Measurements from ENCODE around the gene MYH11. TPM values are rescaled to one million over a fixed set of nuclear protein-coding genes. Genes with fewer than 3 reads are reported as not detected.
"Not testable (repeated sequence)": the region's sequence is repeated elsewhere in the genome, so short reads cannot be mapped to it uniquely, and the experiment has no call there.

MYH11 gene
- total RNA-seq, 1 donor from 2014 or later: 102 TPM

DNA sequence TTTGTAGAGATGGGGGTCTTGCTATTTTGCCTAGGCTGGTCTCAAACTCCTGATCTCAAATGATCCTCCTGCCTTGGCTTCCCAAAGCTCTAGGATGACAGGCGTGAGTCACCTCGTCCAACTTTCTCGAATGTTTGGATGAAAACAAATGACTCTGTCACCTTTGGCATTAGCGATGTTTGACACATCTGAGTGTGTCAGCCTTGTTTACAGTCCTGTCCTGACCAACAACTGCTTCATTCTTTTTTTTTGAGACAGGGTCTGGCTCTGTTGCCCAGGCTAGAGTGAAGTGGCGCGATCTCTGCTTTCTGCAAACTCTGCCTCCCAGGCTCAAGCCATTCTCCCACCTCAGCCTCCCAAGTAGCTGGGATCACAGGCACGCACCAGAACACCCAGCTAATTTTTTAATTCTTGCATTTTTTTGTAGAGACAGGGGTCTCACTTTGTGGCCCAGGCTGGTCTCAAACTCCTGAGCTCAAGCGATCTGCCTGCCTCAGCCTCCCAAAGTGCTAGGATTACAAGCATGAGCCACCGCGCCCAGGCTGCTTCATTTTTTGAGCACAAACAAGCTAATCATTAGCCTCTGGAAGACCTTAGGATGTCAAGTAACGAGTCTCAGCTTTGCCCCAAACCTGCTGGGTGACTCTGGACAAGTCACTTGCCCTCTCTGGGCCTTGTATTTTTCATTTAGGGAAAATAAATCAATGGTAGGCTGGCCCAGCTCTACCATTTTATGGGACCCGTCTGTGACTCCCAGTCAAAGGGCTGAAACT, 7.4 kb downstream of the MYH11 start:
- Histone ChIP-seq H3K36me3 (no peaks in the 10 kb centered on the region), H3K4me1 (no peaks in the 10 kb centered on the region), H3K27ac (no peak overlapping the region), H3K9me3 (no peaks in the 10 kb centered on the region), H3K4me3 (no peak overlapping the region), H3K27me3 (ENCODE audit: low read depth) (no peaks in the 10 kb centered on the region)
- DNase-seq (no peak), ATAC-seq (no peak)
- intact Hi-C loops (cut with DNase I): no loop called here
- TF ChIP-seq, protein P1, sequence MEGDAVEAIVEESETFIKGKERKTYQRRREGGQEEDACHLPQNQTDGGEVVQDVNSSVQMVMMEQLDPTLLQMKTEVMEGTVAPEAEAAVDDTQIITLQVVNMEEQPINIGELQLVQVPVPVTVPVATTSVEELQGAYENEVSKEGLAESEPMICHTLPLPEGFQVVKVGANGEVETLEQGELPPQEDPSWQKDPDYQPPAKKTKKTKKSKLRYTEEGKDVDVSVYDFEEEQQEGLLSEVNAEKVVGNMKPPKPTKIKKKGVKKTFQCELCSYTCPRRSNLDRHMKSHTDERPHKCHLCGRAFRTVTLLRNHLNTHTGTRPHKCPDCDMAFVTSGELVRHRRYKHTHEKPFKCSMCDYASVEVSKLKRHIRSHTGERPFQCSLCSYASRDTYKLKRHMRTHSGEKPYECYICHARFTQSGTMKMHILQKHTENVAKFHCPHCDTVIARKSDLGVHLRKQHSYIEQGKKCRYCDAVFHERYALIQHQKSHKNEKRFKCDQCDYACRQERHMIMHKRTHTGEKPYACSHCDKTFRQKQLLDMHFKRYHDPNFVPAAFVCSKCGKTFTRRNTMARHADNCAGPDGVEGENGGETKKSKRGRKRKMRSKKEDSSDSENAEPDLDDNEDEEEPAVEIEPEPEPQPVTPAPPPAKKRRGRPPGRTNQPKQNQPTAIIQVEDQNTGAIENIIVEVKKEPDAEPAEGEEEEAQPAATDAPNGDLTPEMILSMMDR (IDR thresholded peaks at IDR 0.05): no peak

DNA sequence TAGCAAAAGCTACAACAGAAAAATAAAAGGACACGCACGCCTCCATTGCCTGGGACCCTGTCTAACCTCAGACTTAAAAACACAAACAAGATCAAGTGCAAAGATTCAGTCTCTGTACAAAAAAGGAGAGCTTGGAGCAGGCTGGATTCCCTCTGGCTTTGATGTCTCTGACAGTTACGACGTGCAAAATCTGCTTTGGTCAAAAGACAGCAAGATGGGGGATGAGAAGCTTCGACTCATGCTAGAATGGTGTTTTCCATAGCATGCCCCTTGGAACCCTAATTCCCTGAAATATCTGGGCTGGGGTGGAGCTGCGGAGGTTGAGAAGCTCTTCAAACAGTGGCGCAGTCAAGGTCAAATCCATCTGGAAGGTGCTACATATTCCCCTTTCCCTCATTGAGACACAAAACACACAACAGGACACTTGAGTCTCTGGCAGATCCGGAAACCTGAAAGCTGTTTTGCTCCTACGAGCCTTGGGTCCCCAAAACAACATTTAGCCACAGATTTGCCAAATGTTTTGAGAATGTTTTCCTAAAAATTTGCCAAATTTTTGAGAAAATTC, 9.1 kb downstream of the MYH11 start:
- TF ChIP-seq, protein P1 (IDR thresholded peaks at IDR 0.05): no peak
- intact Hi-C loops (cut with DNase I): no loop called here
- no peaks in the 10 kb centered on the region for H3K27me3 ChIP-seq (ENCODE audit: low read depth)
- no peak overlapping the region for H3K27ac ChIP-seq
- no peaks in the 10 kb centered on the region for H3K9me3 ChIP-seq
- H3K36me3 ChIP-seq: no peaks in the 10 kb centered on the region
- H3K4me1 ChIP-seq: no peaks in the 10 kb centered on the region
- H3K4me3 ChIP-seq: no peak overlapping the region
- ATAC-seq: peak in 1 of 2 donors; percentile 53
- DNase-seq: no peak

DNA sequence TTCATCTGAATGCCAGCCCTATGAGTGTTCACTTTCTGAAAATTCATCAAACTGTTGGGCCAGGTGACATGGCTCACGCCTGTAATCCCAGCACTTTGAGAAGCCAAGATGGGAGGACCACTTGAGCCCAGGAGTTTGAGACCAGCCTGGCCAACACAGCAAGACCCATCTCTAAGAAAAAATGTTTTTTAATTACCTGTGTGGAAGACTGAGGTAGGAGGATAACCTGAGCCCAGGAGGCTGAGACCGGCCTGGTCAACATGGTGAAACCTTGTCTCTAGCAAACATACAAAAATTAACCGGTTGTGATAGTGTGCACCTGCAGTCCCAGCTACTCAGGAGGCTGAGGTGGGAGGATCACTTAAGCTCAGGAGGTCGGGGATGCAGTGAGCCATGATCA, 10.3 kb downstream of the MYH11 start:
- Histone ChIP-seq H3K36me3 (no peaks in the 10 kb centered on the region), H3K27ac (no peak overlapping the region), H3K9me3 (no peaks in the 10 kb centered on the region), H3K4me1 (no peaks in the 10 kb centered on the region), H3K4me3 (no peak overlapping the region), H3K27me3 (ENCODE audit: low read depth) (no peaks in the 10 kb centered on the region)
- DNase-seq (no peak), ATAC-seq (no peak)
- TF ChIP-seq, protein P1 (IDR thresholded peaks at IDR 0.05): no peak
- intact Hi-C loops (cut with DNase I): no loop called here

DNA sequence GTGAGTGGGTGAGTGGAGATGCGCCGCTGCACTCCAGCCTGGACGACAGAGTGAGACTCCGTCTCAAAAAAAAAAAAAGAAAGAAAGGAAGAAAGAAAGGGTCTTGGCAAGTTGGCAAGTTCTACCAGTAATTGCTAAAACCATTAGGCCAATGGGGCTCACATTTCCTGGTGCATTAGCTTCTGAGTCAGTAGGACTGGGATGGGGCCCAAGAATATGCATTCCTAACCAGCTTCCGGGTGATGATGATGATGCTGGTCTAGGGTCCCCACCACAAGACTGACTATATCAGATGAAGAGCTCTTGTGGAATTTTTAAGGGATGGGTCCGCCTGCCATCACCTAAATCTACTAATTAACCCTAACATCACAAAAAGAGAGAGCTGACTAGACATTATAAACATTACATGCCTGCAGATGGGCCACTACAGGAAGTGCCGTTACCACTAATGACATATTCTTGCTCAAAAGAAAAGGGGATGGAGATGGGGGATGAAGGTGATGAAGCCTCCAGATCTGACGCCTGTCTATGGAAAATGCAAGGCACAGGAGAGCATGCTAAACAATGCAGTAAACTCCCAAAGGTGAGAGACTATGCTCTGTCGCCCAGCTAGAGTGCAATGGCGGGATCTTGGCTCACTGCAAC, 13.1 kb downstream of the MYH11 start:
- intact Hi-C loops (cut with DNase I): no loop called here
- no peak for DNase-seq

DNA sequence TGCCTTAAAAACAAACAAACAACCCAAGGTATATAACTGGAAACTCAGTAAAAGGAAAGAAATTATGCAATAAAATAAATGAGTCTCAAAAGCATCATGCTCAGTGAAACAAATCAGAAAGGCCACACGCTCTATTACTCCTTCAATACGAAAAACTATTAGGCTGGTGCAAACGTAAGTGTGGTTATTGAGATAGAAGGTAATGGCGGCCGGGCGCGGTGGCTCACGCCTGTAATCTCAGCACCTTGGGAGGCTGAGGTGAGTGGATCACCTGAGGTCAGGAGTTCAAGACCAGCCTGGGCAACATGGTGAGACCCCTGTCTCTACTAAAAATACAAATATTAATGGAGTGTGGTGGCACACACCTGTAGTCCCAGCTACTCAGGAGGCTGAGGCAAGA, 17.6 kb downstream of the MYH11 start:
- intact Hi-C loops (cut with DNase I); H3K4me1 ChIP-seq; H3K9me3 ChIP-seq; DNase-seq; H3K36me3 ChIP-seq; H3K27me3 ChIP-seq (ENCODE audit: low read depth); H3K4me3 ChIP-seq; H3K27ac ChIP-seq; ATAC-seq: not testable (repeated sequence)

More for the DNA sequence above, 13.1 kb downstream of the MYH11 start:
- no peak overlapping the region for H3K4me3 ChIP-seq
- TF ChIP-seq, protein P1 (IDR thresholded peaks at IDR 0.05): no peak
- no peak for ATAC-seq
- H3K27me3 ChIP-seq (ENCODE audit: low read depth): no peaks in the 10 kb centered on the region
- H3K9me3 ChIP-seq: no peaks in the 10 kb centered on the region
- H3K36me3 ChIP-seq: no peaks in the 10 kb centered on the region
- no peaks in the 10 kb centered on the region for H3K4me1 ChIP-seq
- no peak overlapping the region for H3K27ac ChIP-seq

DNA sequence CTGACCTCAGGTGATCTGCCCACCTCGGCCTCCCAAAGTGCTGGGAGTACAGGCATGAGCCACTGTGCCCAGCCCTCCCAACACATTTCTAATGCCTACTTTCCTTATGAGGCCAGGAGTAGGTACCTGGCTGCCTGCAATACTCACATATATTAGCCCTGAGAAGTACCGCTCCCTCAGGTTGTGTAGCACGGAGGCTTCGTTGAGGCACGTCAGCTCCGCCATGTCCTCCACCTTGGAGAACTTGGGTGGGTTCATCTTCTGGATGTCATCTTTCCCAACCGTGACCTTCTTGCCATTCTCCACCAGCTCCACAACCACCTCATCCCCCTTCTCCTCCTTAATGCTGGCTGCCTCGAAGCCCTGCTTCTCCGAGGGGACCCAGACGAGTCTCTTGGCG, 19.1 kb downstream of the MYH11 start:
- TF ChIP-seq, protein P1 (IDR thresholded peaks at IDR 0.05): no peak
- no peak overlapping the region for H3K27ac ChIP-seq
- intact Hi-C loops (cut with DNase I): no loop called here

More for the DNA sequence above, 19.1 kb downstream of the MYH11 start:
- Histone ChIP-seq H3K9me3 (no peaks in the 10 kb centered on the region), H3K4me3 (no peak overlapping the region), H3K36me3 (no peaks in the 10 kb centered on the region), H3K27me3 (ENCODE audit: low read depth) (no peaks in the 10 kb centered on the region), H3K4me1 (no peaks in the 10 kb centered on the region)
- DNase-seq (no peak), ATAC-seq (no peak)
